IPS-11a (cell line): ENCODE measurements around the gene TMEM91.
"Not testable (repeated sequence)": the region's sequence is repeated elsewhere in the genome, so short reads cannot be mapped to it uniquely, and the experiment has no call there.

Source experiments
- H3K4me3 ChIP-seq: one replicate; pipeline ENCODE4 v1.5.1; 2013; ENCODE audit warnings: low read depth, low read length, control low read depth

The TMEM91 gene

GRCh38 chr19:41352609-41353465 is 23.5 kb upstream of the TMEM91 start:
- H3K4me3 ChIP-seq, result peak overlapping the region; percentile 65

- peak within 1 kb of the TSS; percentile 65 for H3K4me3 ChIP-seq
Observed at GRCh38 chr19:41353466-41354342, 22.6 kb upstream of the TMEM91 start, which contains the start of gene TGFB1. TGFB1 (minus strand) TSS chr19:41353922; CDS start chr19:41353044, 878 bp downstream.

GRCh38 chr19:41354343-41354953 is 21.9 kb upstream of the TMEM91 start:
- H3K4me3 ChIP-seq, result peak overlapping the region; percentile 36

- no peak overlapping the region for H3K4me3 ChIP-seq
Observed at GRCh38 chr19:41355035-41355434, 21.3 kb upstream of the TMEM91 start.

- no peak overlapping the region for H3K4me3 ChIP-seq
Observed at GRCh38 chr19:41355802-41356201, 20.5 kb upstream of the TMEM91 start.

GRCh38 chr19:41356984-41357739 is 19.2 kb upstream of the TMEM91 start:
- H3K4me3 ChIP-seq, result no peak overlapping the region

DNA sequence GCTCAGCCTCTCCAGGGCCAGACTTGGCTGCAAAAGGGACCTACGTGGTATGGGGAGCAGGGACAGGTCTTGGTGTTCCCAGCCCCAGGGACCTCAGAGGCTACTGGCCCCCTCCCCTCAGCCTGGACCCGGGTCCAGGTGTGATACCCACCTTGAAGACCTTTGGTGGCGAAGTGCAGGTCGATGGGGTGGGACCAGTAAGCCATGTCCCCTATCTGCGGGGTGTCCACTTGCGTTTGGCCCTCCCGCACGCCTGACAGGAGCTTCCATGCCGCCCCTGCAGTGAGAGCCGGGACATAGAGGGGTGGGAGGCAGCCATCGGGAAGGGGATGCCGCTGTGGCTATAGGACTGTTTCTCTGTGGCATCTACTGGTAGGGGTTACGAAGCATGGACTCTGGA is 18.6 kb upstream of the TMEM91 start:
- no peak overlapping the region for H3K4me3 ChIP-seq

DNA sequence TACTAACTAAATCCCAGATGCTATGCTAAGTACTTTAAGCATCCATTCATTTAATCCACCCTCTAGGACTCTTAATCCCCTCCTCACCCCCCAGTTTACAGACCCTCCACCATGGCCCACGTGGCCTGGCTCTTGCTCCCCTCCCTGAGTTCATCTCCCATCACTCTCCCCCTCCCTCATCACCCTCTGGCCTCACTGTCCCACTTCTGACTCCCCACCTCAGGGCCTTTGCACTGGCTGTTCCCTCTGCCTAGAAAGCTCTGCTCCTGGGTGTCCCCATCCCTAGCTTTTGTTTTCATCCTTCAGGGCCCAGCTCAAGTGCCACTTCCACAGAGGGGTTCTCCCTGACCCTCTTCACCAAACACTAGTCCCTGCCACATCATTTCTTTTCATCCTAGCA is 16.6 kb upstream of the TMEM91 start:
- H3K4me3 ChIP-seq, result no peak overlapping the region

- H3K4me3 ChIP-seq, result no peak overlapping the region
Observed at GRCh38 chr19:41362143-41362847, 14.0 kb upstream of the TMEM91 start.

DNA sequence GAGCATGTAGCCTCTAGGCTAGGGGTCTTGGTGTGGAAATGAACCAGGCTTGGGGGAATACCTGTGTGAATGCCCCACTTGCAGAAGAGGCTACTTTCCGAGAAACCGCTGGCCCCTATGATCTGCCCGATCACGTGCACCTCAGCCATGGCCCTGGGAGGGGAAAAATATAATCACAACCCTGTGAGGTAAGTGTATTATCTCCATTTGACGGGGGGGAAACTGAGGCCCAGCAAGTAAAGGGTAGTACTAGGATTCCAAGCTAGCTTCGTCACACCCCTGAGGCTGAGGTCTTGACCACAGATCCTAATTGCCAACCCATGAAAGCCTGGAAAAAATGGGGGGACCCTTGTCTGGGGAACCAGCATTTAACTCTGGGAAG is 13.0 kb upstream of the TMEM91 start:
- peak overlapping the region; percentile 97 for H3K4me3 ChIP-seq

- H3K4me3 ChIP-seq, result peak within 1 kb of the TSS; percentile 97
Observed at GRCh38 chr19:41363753-41364523, 12.4 kb upstream of the TMEM91 start, which contains the start of gene B9D2. B9D2 (minus strand) TSS chr19:41364149; CDS start chr19:41363519, 630 bp downstream.

DNA sequence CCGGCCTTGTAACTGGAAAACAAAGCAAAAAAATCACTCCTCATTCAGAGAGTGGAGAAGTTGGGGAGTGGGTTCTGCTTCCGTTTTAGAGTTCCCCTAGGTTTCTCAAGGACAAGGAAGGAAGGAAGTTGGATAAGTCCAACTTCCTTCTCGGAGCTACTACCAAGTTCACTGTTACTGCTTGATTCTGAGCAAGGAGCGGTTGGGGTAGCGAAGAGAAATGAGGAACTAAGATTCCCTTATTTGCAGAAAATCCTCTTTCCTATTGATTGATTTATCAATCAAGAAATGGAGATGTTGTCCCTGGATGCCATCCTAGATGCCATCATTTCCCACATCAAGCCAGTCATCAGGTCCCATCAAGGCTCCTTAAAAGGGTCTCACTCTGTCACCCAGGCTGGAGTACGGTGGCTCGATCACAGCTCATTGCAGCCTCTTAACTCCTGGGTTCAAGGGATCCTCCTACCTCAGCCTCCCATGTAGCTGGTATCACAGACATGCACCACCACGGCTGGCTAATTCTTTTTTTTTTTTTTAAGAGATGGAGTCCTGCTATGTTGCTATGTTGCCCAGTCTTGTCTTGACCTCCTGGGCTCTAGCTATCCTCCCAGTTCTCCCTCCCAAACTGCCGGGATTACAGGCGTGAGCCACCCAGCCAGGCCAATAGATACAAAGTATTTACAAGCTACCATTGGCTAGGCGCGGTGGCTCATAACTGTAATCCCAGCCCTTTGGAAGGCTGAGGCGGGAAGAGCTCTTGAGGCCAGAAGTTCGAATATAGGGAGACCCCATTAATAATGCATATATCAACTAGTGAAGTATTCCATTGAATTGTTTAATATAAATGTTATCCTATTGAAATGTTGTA is 11.6 kb upstream of the TMEM91 start:
- H3K4me3 ChIP-seq, result peak overlapping the region; percentile 97

GRCh38 chr19:41366089-41366488 is 10.2 kb upstream of the TMEM91 start:
- H3K4me3 ChIP-seq, result no peak overlapping the region

GRCh38 chr19:41367848-41368301 is 8.5 kb upstream of the TMEM91 start:
- H3K4me3 ChIP-seq, result no peak overlapping the region

- H3K4me3 ChIP-seq, result no peak overlapping the region
Observed at GRCh38 chr19:41369769-41370168, 6.6 kb upstream of the TMEM91 start.

DNA sequence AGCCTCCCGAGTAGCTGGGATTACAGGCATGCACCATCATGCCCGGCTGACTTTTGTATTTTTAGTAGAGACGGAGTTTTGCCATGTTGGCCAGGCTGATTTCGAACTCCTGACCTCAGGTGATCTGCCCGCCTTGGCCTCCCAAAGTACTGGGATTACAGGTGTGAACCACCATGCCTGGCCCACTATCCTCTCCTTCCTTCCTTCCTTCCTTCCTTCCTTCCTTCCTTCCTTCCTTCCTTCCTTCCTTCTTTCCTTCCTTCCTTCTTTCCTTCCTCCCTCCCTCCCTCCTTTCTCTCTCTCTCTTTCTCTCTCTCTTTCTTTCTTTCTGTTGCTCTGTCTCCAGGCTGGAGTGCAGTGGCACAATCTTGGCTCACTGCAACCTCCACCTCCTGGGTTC is 5.2 kb upstream of the TMEM91 start:
- H3K4me3 ChIP-seq, result not testable (repeated sequence)

DNA sequence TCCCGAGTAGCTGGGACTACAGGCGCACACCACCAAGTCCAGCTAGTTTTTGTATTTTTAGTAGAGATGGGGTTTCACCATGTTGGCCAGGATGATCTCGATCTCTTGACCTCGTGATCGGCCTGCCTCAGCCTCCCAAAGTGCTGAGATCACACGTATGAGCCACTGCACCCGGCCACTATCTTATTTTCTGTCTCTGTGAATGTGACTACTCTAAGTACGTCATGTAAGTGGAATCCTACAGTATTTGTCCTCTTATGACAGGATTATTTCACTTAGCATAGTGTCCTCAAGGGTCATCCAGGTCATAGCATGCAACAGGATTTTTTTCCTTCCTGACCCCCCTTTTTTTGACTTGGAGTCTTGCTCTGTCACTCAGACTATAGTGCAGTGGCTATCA is 4.8 kb upstream of the TMEM91 start:
- no peak overlapping the region for H3K4me3 ChIP-seq

DNA sequence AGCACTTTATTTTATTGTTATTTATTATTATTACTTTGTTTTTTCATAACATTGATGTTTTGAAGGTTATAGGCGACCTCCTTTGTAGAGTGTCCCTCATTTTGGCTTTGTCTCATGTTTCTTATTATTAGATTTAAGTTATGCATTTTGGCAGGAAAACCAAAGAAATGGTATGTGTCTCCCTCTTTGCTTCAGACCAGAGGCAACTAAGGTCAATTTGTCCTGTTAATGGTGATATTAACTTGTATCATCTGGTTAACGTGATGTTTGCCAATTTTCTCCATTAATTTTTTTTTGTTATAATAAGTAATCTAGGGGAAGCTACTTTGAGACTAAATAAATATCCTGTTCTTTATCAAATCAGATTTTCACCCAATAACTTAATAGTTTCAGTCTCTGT is 3.8 kb upstream of the TMEM91 start:
- H3K4me3 ChIP-seq, result no peak overlapping the region
